ENCODE results near the gene HDAC7.

Gene HDAC7

GRCh38 chr12:47819896-47820630 is at the start of gene HDAC7:
TSS of gene HDAC7 (minus strand) at chr12:47819903. CDS start at chr12:47819785, 118 bp downstream.
- FAIRE-seq, result no peak

GRCh38 chr12:47868552-47869031 is 48.9 kb upstream of the HDAC7 start:
- no peak for FAIRE-seq

DNA sequence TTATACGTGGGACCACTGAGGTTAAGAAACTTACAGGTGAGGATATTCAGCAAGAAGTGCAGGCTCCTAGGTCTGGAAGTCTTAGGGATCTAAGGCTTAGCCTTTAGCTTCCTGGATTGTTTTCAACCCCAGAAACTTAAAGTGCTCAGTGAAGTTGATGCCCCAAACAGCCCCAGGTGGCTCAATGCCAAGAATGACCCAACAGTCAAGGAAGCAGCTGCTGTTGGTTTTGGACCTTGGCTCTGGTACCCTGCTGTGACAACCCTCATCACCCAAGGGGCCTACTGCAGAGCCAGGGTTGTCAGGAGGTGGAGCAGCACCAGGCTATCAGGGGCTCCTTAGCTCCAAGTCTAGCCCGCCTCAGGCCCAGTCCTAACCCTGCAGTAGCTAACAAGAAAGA is 48.3 kb upstream of the HDAC7 start:
- no peak for FAIRE-seq

GRCh38 chr12:47867495-47867941 is 47.8 kb upstream of the HDAC7 start:
- no peak for FAIRE-seq

- no peak for FAIRE-seq
Measured at GRCh38 chr12:47864646-47865235, 45.0 kb upstream of the HDAC7 start.

DNA sequence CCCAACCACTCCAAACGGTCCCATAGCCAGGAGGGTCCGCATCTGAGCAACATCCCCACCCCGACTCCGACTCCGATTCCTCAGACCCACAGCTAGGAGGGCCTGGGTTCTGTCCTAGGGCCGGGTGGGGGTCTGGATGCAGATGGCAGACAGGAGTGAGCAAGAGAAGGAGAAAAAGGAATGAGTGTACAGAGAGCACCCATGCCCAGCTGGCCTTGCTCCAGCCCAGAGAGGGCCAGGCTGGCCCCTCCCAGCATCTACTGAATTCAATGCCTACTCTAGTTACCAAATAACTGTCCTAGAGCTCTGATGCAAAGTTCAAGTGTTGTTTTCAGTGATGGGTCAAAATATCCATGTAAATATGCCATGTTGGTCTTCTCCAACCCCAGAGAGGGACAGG is 44.3 kb upstream of the HDAC7 start:
- no peak for FAIRE-seq

- no peak for FAIRE-seq
Measured at GRCh38 chr12:47863467-47863866, 43.8 kb upstream of the HDAC7 start.

- FAIRE-seq, result no peak
Measured at GRCh38 chr12:47862881-47863280, 43.2 kb upstream of the HDAC7 start.

- FAIRE-seq, result no peak
Measured at GRCh38 chr12:47862167-47862750, 42.6 kb upstream of the HDAC7 start.

- FAIRE-seq, result no peak
Measured at GRCh38 chr12:47860873-47861272, 41.2 kb upstream of the HDAC7 start.

DNA sequence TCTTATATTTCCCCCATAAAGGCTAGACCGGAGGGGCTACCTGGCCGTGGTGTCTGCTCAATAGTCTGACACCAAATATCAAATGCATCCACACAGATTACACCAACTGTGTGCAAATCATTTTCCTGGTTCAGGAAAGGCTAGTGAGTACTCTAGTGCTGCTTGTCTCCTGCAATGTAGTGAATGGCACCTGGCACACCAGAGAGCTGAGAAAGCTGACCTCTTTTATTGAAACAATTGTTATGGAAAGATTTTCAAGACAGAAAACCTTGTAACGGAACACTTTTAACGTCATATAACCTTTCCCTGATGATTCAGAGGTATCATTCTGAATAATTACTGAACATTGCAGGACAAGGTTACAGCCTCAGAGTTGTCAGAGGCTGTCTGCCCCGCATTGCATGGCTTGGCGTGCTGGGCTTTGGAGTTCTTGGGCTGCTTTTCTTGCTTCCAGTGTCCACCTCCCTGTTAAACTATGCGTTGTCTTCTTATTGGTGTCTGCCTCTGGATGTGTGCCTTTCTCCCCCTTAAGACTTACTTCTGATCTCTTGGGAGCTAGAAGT is 40.7 kb upstream of the HDAC7 start:
- no peak for FAIRE-seq

DNA sequence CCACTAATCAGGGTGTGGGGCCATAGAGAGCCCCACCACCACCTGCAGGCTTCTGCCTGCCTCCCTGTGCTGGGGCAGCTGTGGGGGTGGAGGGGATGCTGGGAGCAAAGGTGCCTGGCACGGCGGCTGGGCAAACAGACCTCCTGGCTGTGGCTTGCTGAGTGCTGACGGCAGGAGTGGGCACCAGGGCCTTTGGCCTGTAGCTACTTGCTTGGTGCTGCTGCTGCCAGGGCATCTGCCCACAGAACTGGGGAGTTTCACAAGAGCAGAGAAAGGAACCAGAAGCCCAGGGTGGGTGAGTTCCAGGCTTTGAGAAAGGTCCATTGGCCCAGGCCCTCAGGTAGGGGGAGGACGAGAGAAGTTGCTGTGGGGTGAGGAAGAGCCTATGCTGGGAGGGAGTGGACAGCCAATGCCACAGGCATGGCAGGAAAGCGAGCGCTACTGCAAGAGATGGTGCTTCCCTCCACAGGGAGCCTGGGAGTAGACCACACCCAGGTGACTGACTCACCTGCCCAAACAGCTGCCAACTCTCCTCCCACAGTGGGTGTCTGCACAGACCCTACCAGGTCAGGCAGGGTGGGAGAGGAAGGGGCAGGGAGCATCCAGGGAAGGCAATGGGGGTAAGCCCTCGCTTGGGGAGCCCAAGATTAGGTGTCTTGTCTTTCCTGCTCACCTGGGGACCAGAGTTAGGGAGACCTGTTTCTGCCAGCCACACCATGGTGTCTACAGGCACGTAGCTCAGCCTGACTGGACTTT is 39.0 kb upstream of the HDAC7 start:
- no peak for FAIRE-seq

- no peak for FAIRE-seq
Measured at GRCh38 chr12:47856721-47857575, 37.2 kb upstream of the HDAC7 start.

- FAIRE-seq, result no peak
Measured at GRCh38 chr12:47856094-47856493, 36.4 kb upstream of the HDAC7 start.

GRCh38 chr12:47855502-47855901 is 35.8 kb upstream of the HDAC7 start:
- no peak for FAIRE-seq

- no peak for FAIRE-seq
Measured at GRCh38 chr12:47854531-47854930, 34.8 kb upstream of the HDAC7 start.

- FAIRE-seq, result no peak
Measured at GRCh38 chr12:47852096-47852571, 32.4 kb upstream of the HDAC7 start.

GRCh38 chr12:47851303-47851952 is 31.7 kb upstream of the HDAC7 start:
- FAIRE-seq, result no peak

DNA sequence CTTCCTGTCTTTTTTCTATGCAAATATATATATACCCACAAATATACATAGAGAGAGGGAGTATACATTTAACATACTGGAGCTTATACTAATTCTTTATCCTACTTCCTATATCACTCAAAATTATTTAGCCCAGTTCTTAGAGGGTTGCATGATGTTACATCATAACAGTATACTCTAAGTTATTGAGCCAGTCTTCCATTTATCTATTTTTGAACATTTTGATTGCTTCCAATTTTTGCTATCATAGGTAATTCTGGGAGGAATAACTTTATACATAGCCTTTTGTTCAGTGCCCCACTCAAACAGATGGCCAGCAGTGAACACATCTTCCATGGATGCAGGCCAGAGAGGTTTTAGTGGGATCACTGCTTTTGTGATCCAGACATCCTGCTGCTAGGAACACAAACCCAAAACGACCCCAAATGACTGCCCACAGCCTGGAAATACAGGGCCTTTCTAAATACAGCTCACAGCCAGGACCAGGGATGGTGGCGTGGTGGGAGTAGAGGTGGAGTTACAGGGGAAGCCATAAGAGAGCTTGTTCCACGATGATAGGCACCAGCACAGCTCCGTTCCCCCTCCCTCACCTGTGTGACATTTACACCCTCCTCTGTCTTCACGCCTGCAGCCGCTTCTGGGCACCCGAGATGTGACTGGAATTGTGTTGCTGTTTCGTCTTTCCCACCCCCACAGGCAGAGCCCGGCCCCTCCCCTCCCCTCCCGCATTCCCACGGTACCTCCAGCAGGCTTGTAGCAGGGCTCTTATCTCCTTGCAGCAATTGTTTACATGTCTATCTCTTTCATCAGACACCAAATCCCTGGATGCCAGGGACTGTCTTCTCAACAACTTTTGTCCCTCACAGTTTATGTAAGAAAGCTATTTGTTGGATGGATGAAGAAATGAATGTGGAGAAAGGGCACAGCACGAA is 30.7 kb upstream of the HDAC7 start:
- no peak for FAIRE-seq

GRCh38 chr12:47849261-47849660 is 29.6 kb upstream of the HDAC7 start:
- no peak for FAIRE-seq
